ENCODE data around the gene POLE4. TPM values are rescaled to one million over a fixed set of nuclear protein-coding genes. Genes with fewer than 3 reads are reported as not detected.

The POLE4 gene
- total RNA-seq, 2 experiments from 2014 or later = 35.5 to 39.5 TPM

Other genes starting within 250 kb of the POLE4 start
- 10 to 100 TPM; 27.8 to 29.6 TPM for gene HK2, start 124.5 kb upstream of the POLE4 start, total RNA-seq
- not detected for gene TACR1, start 240.9 kb downstream of the POLE4 start, total RNA-seq